B cell (primary cell): ENCODE data around the gene ABHD2.
"Not testable (repeated sequence)": the region's sequence is repeated elsewhere in the genome, so short reads cannot be mapped to it uniquely, and the experiment has no call there.

Experiments used
- EZH2 ChIP-seq: IDR thresholded peaks from 2 replicates; pipeline ENCODE4 v1.6.1; 2012; ENCODE audit warnings: borderline replicate concordance, low read depth, mild to moderate bottlenecking, moderate library complexity, low read length; ENCODE audit not compliant: insufficient read depth, poor library complexity, severe bottlenecking
- TF ChIP-seq, protein P1 (sequence below): fragments of 200-600 bp; IDR thresholded peaks from one replicate; pipeline ENCODE4 v1.8.0; 2022; ENCODE audit warnings: antibody characterized with exemption, mild to moderate bottlenecking

DNA sequence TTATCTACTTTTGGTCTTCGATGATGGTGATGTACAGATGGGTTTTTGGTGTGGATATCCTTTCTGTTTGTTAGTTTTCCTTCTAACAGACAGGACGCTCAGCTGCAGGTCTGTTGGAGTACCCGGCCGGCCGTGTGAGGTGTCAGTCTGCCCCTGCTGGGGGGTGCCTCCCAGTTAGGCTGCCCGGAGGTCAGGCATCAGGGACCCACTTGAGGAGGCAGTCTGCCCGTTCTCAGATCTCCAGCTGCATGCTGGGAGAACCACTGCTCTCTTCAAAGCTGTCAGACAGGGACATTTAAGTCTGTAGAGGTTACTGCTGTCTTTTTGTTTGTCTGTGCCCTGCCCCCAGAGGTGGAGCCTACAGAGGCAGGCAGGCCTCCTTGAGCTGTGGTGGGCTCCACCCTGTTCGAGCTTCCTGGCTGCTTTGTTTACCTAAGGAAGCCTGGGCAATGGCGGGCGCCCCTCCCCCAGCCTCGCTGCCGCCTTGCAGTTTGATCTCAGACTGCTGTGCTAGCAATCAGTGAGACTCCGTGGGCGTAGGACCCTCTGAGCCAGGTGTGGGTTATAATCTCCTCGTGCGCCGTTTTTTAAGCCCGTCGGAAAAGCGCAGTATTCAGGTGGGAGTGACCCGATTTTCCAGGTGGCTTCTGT is 39.1 kb upstream of the ABHD2 start:
- TF ChIP-seq, protein P1, sequence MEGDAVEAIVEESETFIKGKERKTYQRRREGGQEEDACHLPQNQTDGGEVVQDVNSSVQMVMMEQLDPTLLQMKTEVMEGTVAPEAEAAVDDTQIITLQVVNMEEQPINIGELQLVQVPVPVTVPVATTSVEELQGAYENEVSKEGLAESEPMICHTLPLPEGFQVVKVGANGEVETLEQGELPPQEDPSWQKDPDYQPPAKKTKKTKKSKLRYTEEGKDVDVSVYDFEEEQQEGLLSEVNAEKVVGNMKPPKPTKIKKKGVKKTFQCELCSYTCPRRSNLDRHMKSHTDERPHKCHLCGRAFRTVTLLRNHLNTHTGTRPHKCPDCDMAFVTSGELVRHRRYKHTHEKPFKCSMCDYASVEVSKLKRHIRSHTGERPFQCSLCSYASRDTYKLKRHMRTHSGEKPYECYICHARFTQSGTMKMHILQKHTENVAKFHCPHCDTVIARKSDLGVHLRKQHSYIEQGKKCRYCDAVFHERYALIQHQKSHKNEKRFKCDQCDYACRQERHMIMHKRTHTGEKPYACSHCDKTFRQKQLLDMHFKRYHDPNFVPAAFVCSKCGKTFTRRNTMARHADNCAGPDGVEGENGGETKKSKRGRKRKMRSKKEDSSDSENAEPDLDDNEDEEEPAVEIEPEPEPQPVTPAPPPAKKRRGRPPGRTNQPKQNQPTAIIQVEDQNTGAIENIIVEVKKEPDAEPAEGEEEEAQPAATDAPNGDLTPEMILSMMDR, result not testable (repeated sequence)
- not testable (repeated sequence) for TF ChIP-seq EZH2
